Thyroid gland (tissue), 4 donors: ENCODE data around the gene COMT. TPM values are rescaled to one million over a fixed set of nuclear protein-coding genes. Genes with fewer than 3 reads are reported as not detected.
A peak's percentile ranks its signal among the peaks of the same experiment; 100 is the strongest.

Experiments
- DNase-seq, 2 donors: peaks; one replicate each; pipeline ENCODE4 v3.0.0-alpha.2; 2019
- H3K27ac ChIP-seq, 3 donors: fragments of 200-600 bp; sonication (generic); 1 replicate in 2 of 3; 2 replicates in 1 of 3; pipeline ENCODE4 v1.5.1; 2016 to 2019; ENCODE audit warnings: mild to moderate bottlenecking in 1 of 3, moderate library complexity in 1 of 3
- H3K27me3 ChIP-seq: fragments of 200-600 bp; sonication (generic); one replicate; pipeline ENCODE4 v1.5.1; 2019
- H3K36me3 ChIP-seq, 2 donors: fragments of 200-600 bp; sonication (generic); one replicate each; pipeline ENCODE4 v1.5.1; 2016 to 2019
- H3K4me1 ChIP-seq, 2 donors: fragments of 200-600 bp; sonication (generic); one replicate each; pipeline ENCODE4 v1.5.1; 2017 to 2019
- H3K4me3 ChIP-seq, 3 donors: fragments of 200-600 bp; sonication (generic); replicated peaks in 1 of 3; 1 replicate in 2 of 3; 2 replicates in 1 of 3; pipeline ENCODE4 v1.5.1; 2016; ENCODE audit warnings: mild to moderate bottlenecking in 1 of 3
- H3K9me3 ChIP-seq: fragments of 200-600 bp; sonication (generic); one replicate; pipeline ENCODE4 v1.5.1; 2017
- CTCF ChIP-seq, 6 experiments: fragments of 200-600 bp in 3 of 6; fragments of 450-650 bp in 3 of 6; sonication (generic) in 3 of 6; IDR thresholded peaks; one replicate each; pipeline ENCODE4 v1.5.1; 2016 to 2019; ENCODE audit warnings: antibody characterized with exemption in 6 of 6, mild to moderate bottlenecking in 2 of 6, inconsistent platforms in 1 of 6, moderate library complexity in 1 of 6
- POLR2A ChIP-seq, 2 donors: fragments of 450-650 bp; IDR thresholded peaks; one replicate each; pipeline ENCODE4 v1.6.1; 2017; ENCODE audit warnings: antibody characterized with exemption in 2 of 2, mild to moderate bottlenecking in 2 of 2, moderate library complexity in 1 of 2
- WGBS, 2 donors: methylation state at CpG; one replicate each; pipeline ENCODE4 v1.1.5; 2017; 5-methylcytosine and 5-hydroxymethylcytosine counted together
- intact Hi-C: fragments of 100-400 bp; cut with DNase I; formaldehyde crosslinking; loops from one replicate; pipeline ENCODE4 v1.15.1; 2023
- total RNA-seq, 4 donors: library from RNA; depleted of rRNA; stranded (reverse); fragments of >200 nt; gene quantifications; one replicate each; pipeline ENCODE4 v1.2.3, GENCODE V29; 2016

Gene COMT
- total RNA-seq, 4 donors from 2014 or later: 92.6 to 216 (median 138) TPM

DNA sequence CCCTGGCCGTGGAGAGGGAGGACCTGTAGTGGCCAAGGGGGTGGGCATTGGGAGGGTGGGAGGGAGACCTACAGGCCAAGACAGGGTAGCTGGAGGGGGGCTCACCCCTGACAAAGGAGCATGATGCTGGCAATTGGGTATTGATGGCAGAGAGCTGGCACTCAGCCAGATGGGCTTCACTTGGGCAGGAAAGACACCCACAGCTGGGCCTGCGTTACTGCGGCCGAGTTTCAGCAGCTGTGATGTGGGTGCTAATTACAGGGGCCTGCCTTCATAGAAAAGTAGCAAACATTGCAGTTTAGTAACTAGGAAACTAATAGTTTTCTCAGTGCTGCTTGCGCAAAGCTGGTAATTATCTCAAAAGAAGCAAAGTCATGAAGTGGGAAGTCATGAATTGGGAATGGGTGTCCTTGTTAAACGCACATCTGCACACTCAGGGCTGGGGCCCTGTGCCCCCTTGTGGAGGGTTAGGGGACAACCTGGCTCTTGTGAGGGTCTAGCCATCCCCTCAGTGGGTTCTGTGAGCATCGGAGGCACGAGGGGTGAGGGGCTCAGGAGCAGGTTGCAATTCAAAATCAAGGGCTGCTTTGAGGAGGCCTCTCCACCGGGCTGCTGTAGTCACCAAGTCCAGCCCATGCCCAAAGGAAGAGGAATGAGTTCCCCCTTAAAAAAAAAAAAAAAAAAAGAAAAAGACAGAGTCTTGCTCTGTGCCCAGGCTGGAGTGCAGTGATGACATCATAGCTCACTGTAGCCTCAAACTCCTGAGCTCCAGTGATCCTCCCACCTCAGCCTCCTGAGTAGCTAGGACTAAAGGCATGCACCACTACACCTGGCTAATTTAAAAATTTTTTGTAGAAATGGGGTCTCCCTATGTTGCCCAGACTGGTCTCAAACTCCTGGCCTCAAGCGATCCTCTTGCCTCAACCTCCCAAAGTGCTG lies 24.5 kb downstream of the COMT start:
- Histone ChIP-seq H3K27ac (peak overlapping the region; percentile 18 to 62 (median 55)), H3K36me3 (peaks cover 0 to 11% of the 10 kb centered on the region in 2 donors), H3K4me3 (no peak overlapping the region), H3K4me1 (peaks cover 17 to 19% of the 10 kb centered on the region in 2 donors), H3K27me3 (no peaks in the 10 kb centered on the region), H3K9me3 (no peaks in the 10 kb centered on the region)
- DNase-seq: peak; percentile 54 to 71
- 61 to 70% methylated on average over 10 of the region's 10 CpGs for whole genome bisulfite sequencing, 2 donors
- TF ChIP-seq POLR2A (IDR thresholded peaks at IDR 0.05): no peak
- TF ChIP-seq CTCF (IDR thresholded peaks at IDR 0.05): peak in 3 of 6 experiments; percentile 4 to 12 (median 12)
- intact Hi-C loops: no loop called here

DNA sequence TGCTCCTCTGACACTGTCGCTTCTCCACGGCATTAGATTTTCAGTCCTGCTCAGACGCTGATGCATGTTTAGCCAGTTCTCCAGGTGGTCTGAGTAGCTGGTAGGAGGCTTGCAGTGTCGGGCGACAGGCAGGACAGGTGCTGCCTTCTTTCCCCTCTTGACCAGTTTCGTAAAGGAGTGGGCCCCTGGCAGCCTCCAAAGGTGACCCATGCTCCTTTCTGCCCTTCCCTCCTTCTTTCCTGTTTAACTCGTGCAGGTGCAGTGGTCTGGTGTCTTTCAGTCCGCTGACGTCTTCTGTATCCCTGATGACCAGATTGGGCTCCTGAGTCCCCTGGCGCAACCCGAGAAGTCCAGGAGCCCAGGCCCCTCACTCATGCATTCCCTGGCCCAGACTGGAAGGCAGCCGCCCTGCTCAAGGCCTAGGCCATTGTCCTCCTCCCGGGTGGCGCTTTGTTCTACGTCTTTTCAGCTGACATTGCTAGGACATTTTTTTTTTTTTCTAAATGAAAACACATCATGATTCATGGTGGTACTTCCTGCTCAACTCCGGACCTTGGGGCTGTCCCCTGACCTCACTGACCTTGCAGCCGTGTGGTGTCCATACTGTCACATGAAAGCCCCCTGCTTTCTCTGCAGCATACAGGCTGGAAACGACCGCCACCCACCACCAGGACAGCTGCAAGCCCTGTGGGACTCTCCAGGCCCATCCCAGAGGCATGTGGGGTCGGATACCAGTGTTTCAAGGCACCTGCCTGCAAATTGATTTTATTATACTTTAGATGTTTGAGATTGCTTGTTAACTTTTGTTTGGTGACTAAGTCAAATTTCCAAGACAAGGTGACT lies 25.6 kb downstream of the COMT start:
- no peak for TF ChIP-seq POLR2A (IDR thresholded peaks at IDR 0.05)
- TF ChIP-seq CTCF (IDR thresholded peaks at IDR 0.05): no peak
- Histone ChIP-seq H3K4me1 (peaks cover 14 to 26% of the 10 kb centered on the region in 2 donors), H3K9me3 (no peaks in the 10 kb centered on the region), H3K4me3 (no peak overlapping the region), H3K36me3 (peaks cover 0 to 17% of the 10 kb centered on the region in 2 donors), H3K27me3 (no peaks in the 10 kb centered on the region), H3K27ac (no peak overlapping the region)
- DNase-seq: no peak
- WGBS, 2 donors: 79 to 81% methylated on average over 20 of the region's 20 CpGs
- intact Hi-C loops: no loop called here

DNA sequence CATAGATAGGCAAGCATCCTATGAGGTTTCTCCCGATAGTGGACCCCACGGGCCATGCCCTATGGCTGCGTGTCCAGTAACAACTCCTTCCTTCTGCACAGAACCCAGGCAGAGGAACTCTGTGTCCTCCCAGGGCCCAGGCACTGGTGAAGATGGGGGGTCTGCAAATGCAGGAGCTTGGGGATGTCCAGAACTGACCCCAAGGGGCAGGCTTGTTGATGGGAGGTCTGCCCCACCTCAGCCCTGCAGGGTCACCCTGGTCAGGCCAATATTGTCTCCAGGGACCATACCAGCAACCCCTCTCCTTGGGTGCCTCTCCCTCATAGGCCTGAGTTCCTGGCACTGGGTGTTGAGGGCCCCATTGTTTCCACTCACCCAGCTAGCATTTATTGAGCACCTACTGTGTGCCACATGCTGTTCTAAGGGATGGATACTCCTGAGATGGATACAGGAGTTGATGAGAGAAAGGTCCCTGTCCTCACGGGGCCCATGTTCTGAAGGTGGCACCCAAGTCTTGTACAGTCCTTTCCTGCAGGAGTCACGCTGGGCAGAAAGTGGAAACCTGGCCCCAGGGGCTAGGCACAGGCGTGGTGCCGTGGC lies 26.4 kb downstream of the COMT start:
- Histone ChIP-seq H3K27ac (no peak overlapping the region), H3K36me3 (peaks cover 6 to 25% of the 10 kb centered on the region in 2 donors), H3K9me3 (no peaks in the 10 kb centered on the region), H3K27me3 (no peaks in the 10 kb centered on the region), H3K4me1 (peaks cover 5 to 23% of the 10 kb centered on the region in 2 donors), H3K4me3 (no peak overlapping the region)
- no peak for TF ChIP-seq CTCF (IDR thresholded peaks at IDR 0.05)
- TF ChIP-seq POLR2A (IDR thresholded peaks at IDR 0.05): no peak
- 87 to 92% methylated on average over 7 of the region's 7 CpGs for WGBS, 2 donors
- DNase-seq: no peak
- intact Hi-C loops: no loop called here

GRCh38 chr22:19968450-19968891 lies 26.9 kb downstream of the COMT start:
- intact Hi-C loops: no loop called here
- H3K4me3 ChIP-seq: no peak overlapping the region
- peaks cover under 1 to 17% of the 10 kb centered on the region in 2 donors for H3K4me1 ChIP-seq
- H3K36me3 ChIP-seq: peaks cover 11 to 30% of the 10 kb centered on the region in 2 donors
- H3K9me3 ChIP-seq: no peaks in the 10 kb centered on the region
- WGBS, 2 donors: 88 to 96% methylated on average over 6 to 18 of the region's 18 CpGs
- no peak overlapping the region for H3K27ac ChIP-seq
- DNase-seq: no peak
- no peaks in the 10 kb centered on the region for H3K27me3 ChIP-seq
- TF ChIP-seq POLR2A (IDR thresholded peaks at IDR 0.05): no peak
- no peak for TF ChIP-seq CTCF (IDR thresholded peaks at IDR 0.05)
